H1 (cell line): Measurements from ENCODE around the gene DPY19L1. TPM values are rescaled to one million over a fixed set of nuclear protein-coding genes. Genes with fewer than 3 reads are reported as not detected.

Source experiments
- CTCF ChIA-PET: fragments of 300-600 bp; sonication (Branson Sonifier 250); formaldehyde crosslinking; loops from one replicate; lab custom pipeline; 2021; ENCODE audit not compliant: partially characterized antibody; lab: Charles Lee
- POLR2A ChIA-PET: fragments of 300-600 bp; sonication (Branson Sonifier 250); formaldehyde crosslinking; loops from one replicate; lab custom pipeline; 2021; ENCODE audit warnings: inconsistent platforms; ENCODE audit not compliant: partially characterized antibody; lab: Charles Lee
- DNase-seq, 2 experiments: peaks; one replicate each; pipeline versions ENCODE4 v3.0.0 to v3.0.0-alpha.2; 2010 to 2022; ENCODE audit warnings: low spot score in 2 of 2, low read depth in 1 of 2, mixed read lengths in 1 of 2
- FAIRE-seq: peaks from 2 replicates; lab custom pipeline; 2011; peaks lifted over from hg19 to GRCh38; lab: Jason Lieb, UNC
- H2AFZ ChIP-seq: 2 replicates; pipeline ENCODE4 v1.8.1; 2012; ENCODE audit warnings: low read length, inconsistent platforms
- H2AK5ac ChIP-seq: 2 replicates; pipeline ENCODE4 v1.6.1; 2013; ENCODE audit warnings: low read depth, low read length
- H2BK120ac ChIP-seq: replicated peaks from 2 replicates; pipeline ENCODE3; 2013; ENCODE audit warnings: low read depth, low read length, inconsistent platforms
- H2BK12ac ChIP-seq: 2 replicates; pipeline ENCODE4 v1.6.1; 2013; ENCODE audit warnings: low read depth, low read length
- H2BK15ac ChIP-seq: 2 replicates; pipeline ENCODE4 v1.6.1; 2013; ENCODE audit warnings: low read length
- H2BK20ac ChIP-seq: 2 replicates; pipeline ENCODE4 v1.6.1; 2013; ENCODE audit warnings: low read length
- H2BK5ac ChIP-seq: 2 replicates; pipeline ENCODE4 v1.6.1; 2013; ENCODE audit warnings: low read depth, low read length
- H3K14ac ChIP-seq: 2 replicates; pipeline ENCODE4 v1.6.1; 2013; ENCODE audit warnings: inconsistent platforms; ENCODE audit not compliant: insufficient read length
- H3K18ac ChIP-seq: 2 replicates; pipeline ENCODE4 v1.6.1; 2013; ENCODE audit warnings: low read length; ENCODE audit errors: extremely low read depth
- H3K23ac ChIP-seq: 2 replicates; pipeline ENCODE4 v1.6.1; 2013; ENCODE audit warnings: inconsistent platforms; ENCODE audit not compliant: insufficient read length
- H3K23me2 ChIP-seq: 2 replicates; pipeline ENCODE4 v1.6.1; 2013; ENCODE audit warnings: low read depth, low read length
- H3K27ac ChIP-seq: 2 replicates; pipeline ENCODE4 v1.6.1; 2011; ENCODE audit warnings: low read depth, low read length, inconsistent platforms
- H3K27me3 ChIP-seq, 4 experiments: replicated peaks in 1 of 4; 1 replicate in 1 of 4; 2 replicates in 3 of 4; pipeline versions ENCODE4 v1.6.1 to v1.8.1; 2011 to 2013; ENCODE audit warnings: low read length in 3 of 4, mild to moderate bottlenecking in 3 of 4, inconsistent platforms in 2 of 4, mixed read lengths in 2 of 4, moderate library complexity in 1 of 4; ENCODE audit not compliant: control insufficient read depth in 3 of 4, insufficient read depth in 3 of 4; ENCODE audit errors: extremely low read depth in 1 of 4
- H3K36me3 ChIP-seq, 4 experiments: 2 replicates each; pipeline versions ENCODE4 v1.6.1 to v1.8.1; 2011 to 2013; ENCODE audit warnings: mild to moderate bottlenecking in 4 of 4, low read length in 3 of 4, moderate library complexity in 2 of 4, control low read depth in 1 of 4, inconsistent platforms in 1 of 4; ENCODE audit not compliant: insufficient read depth in 4 of 4, control insufficient read depth in 2 of 4
- H3K4ac ChIP-seq: replicated peaks from 2 replicates; pipeline ENCODE3; 2013; ENCODE audit warnings: low read length, low read depth, mixed read lengths, inconsistent platforms; ENCODE audit not compliant: insufficient read length
- H3K4me1 ChIP-seq, 4 experiments: replicated peaks in 1 of 4; 1 replicate in 1 of 4; 2 replicates in 3 of 4; pipeline versions ENCODE4 v1.6.1 to v1.8.1; 2011 to 2013; ENCODE audit warnings: low read length in 3 of 4, inconsistent platforms in 2 of 4, mixed read lengths in 1 of 4; ENCODE audit not compliant: insufficient read depth in 4 of 4, control insufficient read depth in 3 of 4
- H3K4me2 ChIP-seq, 2 experiments: 2 replicates each; pipeline versions ENCODE4 v1.6.1 to v1.8.1; 2011 to 2013; ENCODE audit warnings: low read depth in 2 of 2, low read length in 2 of 2, control low read depth in 1 of 2, inconsistent platforms in 1 of 2, mild to moderate bottlenecking in 1 of 2; ENCODE audit not compliant: insufficient read depth in 1 of 2
- H3K4me3 ChIP-seq, 4 experiments: fragments of 200-600, 300-600 bp in 1 of 4; sonication (generic), shearing (Covaris generic), sonication (Bioruptor Twin) in 1 of 4; 2 replicates each; pipeline versions ENCODE4 v1.5.1 to v1.8.1; 2011 to 2016; ENCODE audit warnings: low read length in 4 of 4, low read depth in 3 of 4, control low read depth in 2 of 4, inconsistent platforms in 2 of 4, mild to moderate bottlenecking in 2 of 4, mixed read lengths in 1 of 4, moderate library complexity in 1 of 4; ENCODE audit not compliant: insufficient read depth in 2 of 4; ENCODE audit errors: extremely low read depth in 1 of 4
- H3K56ac ChIP-seq: replicated peaks from 2 replicates; pipeline ENCODE3; 2013; ENCODE audit warnings: low read depth, mild to moderate bottlenecking, mixed read lengths, low read length, inconsistent platforms; ENCODE audit not compliant: insufficient read length
- H3K79me1 ChIP-seq: 2 replicates; pipeline ENCODE4 v1.6.1; 2013; ENCODE audit warnings: low read depth, low read length, control low read depth
- H3K79me2 ChIP-seq, 2 experiments: 2 replicates each; pipeline versions ENCODE4 v1.6.1 to v1.8.1; 2012 to 2013; ENCODE audit warnings: low read length in 2 of 2, mild to moderate bottlenecking in 2 of 2, inconsistent platforms in 1 of 2; ENCODE audit not compliant: insufficient read depth in 2 of 2, control insufficient read depth in 1 of 2
- H3K9ac ChIP-seq, 4 experiments: replicated peaks in 1 of 4; 1 replicate in 1 of 4; 2 replicates in 3 of 4; pipeline versions ENCODE4 v1.6.1 to v1.8.1; 2011 to 2013; ENCODE audit warnings: low read depth in 3 of 4, low read length in 3 of 4, control low read depth in 2 of 4, mild to moderate bottlenecking in 2 of 4, moderate library complexity in 2 of 4, inconsistent platforms in 1 of 4; ENCODE audit errors: extremely low read depth in 1 of 4
- H3K9me3 ChIP-seq, 2 experiments: 2 replicates each; pipeline versions ENCODE4 v1.6.1 to v1.8.1; 2012 to 2013; ENCODE audit warnings: mild to moderate bottlenecking in 2 of 2, moderate library complexity in 2 of 2, control low read depth in 1 of 2, inconsistent platforms in 1 of 2, low read depth in 1 of 2, low read length in 1 of 2, mixed read lengths in 1 of 2; ENCODE audit not compliant: insufficient read depth in 2 of 2
- H4K20me1 ChIP-seq, 2 experiments: replicated peaks in 1 of 2; 2 replicates each; pipeline versions ENCODE3 to v1.8.1; 2011 to 2013; ENCODE audit warnings: inconsistent platforms in 2 of 2, low read length in 2 of 2, mild to moderate bottlenecking in 1 of 2; ENCODE audit not compliant: insufficient read depth in 2 of 2, control insufficient read depth in 1 of 2
- H4K5ac ChIP-seq: 2 replicates; pipeline ENCODE4 v1.6.1; 2013; ENCODE audit warnings: low read length, low read depth, mixed read lengths, inconsistent platforms; ENCODE audit not compliant: insufficient read length
- H4K8ac ChIP-seq: 2 replicates; pipeline ENCODE4 v1.8.0; 2013; ENCODE audit warnings: mild to moderate bottlenecking, moderate library complexity, low read length, inconsistent platforms; ENCODE audit not compliant: insufficient read depth; ENCODE audit errors: extremely low read depth
- H4K91ac ChIP-seq: replicated peaks from 2 replicates; pipeline ENCODE3; 2013; ENCODE audit warnings: low read length, mixed read lengths, inconsistent platforms; ENCODE audit not compliant: insufficient read length
- ASH2L ChIP-seq: fragments of 200-600, 300-600 bp; sonication (generic); IDR thresholded peaks from one replicate; pipeline ENCODE4 v1.7.1; 2017; ENCODE audit warnings: low read length
- KDM1A ChIP-seq: fragments of 200-600, 300-600 bp; sonication (generic); IDR thresholded peaks from 2 replicates; pipeline ENCODE4 v1.7.1; 2016; ENCODE audit warnings: mild to moderate bottlenecking, low read length, borderline replicate concordance
- SP1 ChIP-seq: IDR thresholded peaks from 2 replicates; pipeline ENCODE4 v1.6.1; 2011; ENCODE audit warnings: low read depth, low read length
- YY1 ChIP-seq: IDR thresholded peaks from 2 replicates; pipeline ENCODE4 v1.6.1; 2011; ENCODE audit warnings: low read depth, mild to moderate bottlenecking, low read length
- WGBS, 2 experiments: shearing (Covaris generic) in 1 of 2; methylation state at CpG; one replicate each; pipeline versions ENCODE4 v1.1.6 to v1.1.7; 2013 to 2015; ENCODE audit warnings: low lambda C conversion rate in 2 of 2, mixed read lengths in 2 of 2, inconsistent platforms in 1 of 2, low coverage in 1 of 2, missing lambda C conversion rate in 1 of 2; ENCODE audit not compliant: insufficient replicate concordance in 2 of 2, insufficient coverage in 1 of 2, insufficient read length in 1 of 2; ENCODE audit errors: extremely low coverage in 1 of 2, missing lambda C conversion rate in 1 of 2; 5-methylcytosine and 5-hydroxymethylcytosine counted together
- polyA plus RNA-seq, 7 experiments: library from polyadenylated mRNA; depleted of rRNA in 3 of 7; stranded (reverse) in 5 of 7; unstranded in 2 of 7; fragments of >200 nt in 5 of 7; fragments of 200-250 nt in 2 of 7; gene quantifications; 1 replicate in 5 of 7; 2 replicates in 1 of 7; 4 replicates in 1 of 7; pipeline versions ENCODE4 v1.2.1 to v1.2.3, GENCODE V29; 2011 to 2013; ENCODE audit warnings: missing spikeins in 2 of 7, mixed read lengths in 2 of 7
- total RNA-seq: library from RNA; stranded (reverse); fragmentation: NEBNext Ultra II Directional; extraction: Animal tissue kit (Norgen Biotek cat#: 25700); gene quantifications from 2 replicates; pipeline ENCODE4 v1.2.1, GENCODE V29; 2021

The DPY19L1 gene
- total and polyA plus RNA-seq, 2 of the 8 experiments (the other 6 are each of a cell fraction or from before 2014, with no cell fraction given): 14.1 to 23.3 TPM

GRCh38 chr7:34912236-34912635 is 125.0 kb downstream of the DPY19L1 start:
- Histone ChIP-seq H4K8ac (no peak overlapping the region), H3K56ac (no peak overlapping the region), H3K9ac (no peak overlapping the region), H3K4ac (no peak overlapping the region), H3K4me3 (no peak overlapping the region), H4K20me1 (no peaks in the 10 kb centered on the region), H4K5ac (no peak overlapping the region), H3K9me3 (0 out of 4 replicates have a peak, but pooled peaks cover 0 to 2% of the 10 kb centered on the region in 2 experiments), H3K27ac (no peak overlapping the region), H3K23me2 (no peaks in the 10 kb centered on the region), H2AK5ac (no peak overlapping the region), H3K79me2 (no peaks in the 10 kb centered on the region), H3K36me3 (no peaks in the 10 kb centered on the region), H4K91ac (no peak overlapping the region), H3K23ac (no peak overlapping the region), H3K4me2 (no peak overlapping the region), H3K4me1 (no peaks in the 10 kb centered on the region), H2AFZ (no peak overlapping the region), H3K79me1 (no peaks in the 10 kb centered on the region), H3K14ac (no peak overlapping the region), H2BK15ac (no peak overlapping the region), H3K27me3 (no peaks in the 10 kb centered on the region), H2BK120ac (no peak overlapping the region), H2BK20ac (no peak overlapping the region), H2BK5ac (no peak overlapping the region), H2BK12ac (no peak overlapping the region), H3K18ac (no peak overlapping the region)
- 90% methylated on average over 2 of the region's 2 CpGs; no CpG with 5 or more reads in 1 of the 2 experiments for WGBS, 2 experiments
- DNase-seq (no peak), FAIRE-seq (no peak)
- TF ChIP-seq SP1 (no peak), YY1 (no peak), KDM1A (no peak), ASH2L (no peak)
- ChIA-PET CTCF (no interaction called here), POLR2A (no interaction called here)
